Head of caudate nucleus (tissue), 42 donors: ENCODE results near the gene ERBB2.

ENCODE experiments used
- DNase-seq, 42 donors: peaks; one replicate each; pipeline versions ENCODE4 v3.0.0 to v3.0.0-alpha.2; 2020 to 2021; ENCODE audit warnings: mixed read lengths in 7 of 42
- intact Hi-C: fragments of 100-400 bp; cut with DNase I; formaldehyde crosslinking; loops from one replicate; pipeline ENCODE4 v1.15.0; 2022

The ERBB2 gene

DNA sequence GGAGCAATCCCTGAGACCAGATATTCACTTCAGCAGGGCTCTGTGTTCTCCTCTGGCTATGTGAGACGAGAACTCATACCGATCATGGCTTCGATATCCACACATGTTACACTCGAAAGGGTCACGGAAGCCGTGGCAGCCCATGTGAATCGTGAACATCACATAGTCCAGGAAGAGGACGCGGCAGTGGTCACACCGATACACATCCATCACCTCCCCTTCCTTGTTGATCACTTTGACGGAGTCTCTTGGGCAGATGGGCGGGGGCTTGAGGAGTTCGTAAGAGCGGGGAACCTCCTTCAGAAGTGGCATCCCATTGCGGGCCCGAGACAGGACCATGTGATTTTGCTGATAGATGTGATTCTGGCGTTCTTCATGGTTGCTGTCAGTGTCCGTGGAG is 65.9 kb downstream of the ERBB2 start:
- intact Hi-C loops: no loop called here
- peak in 1 of 42 donors; percentile 32 for DNase-seq

DNA sequence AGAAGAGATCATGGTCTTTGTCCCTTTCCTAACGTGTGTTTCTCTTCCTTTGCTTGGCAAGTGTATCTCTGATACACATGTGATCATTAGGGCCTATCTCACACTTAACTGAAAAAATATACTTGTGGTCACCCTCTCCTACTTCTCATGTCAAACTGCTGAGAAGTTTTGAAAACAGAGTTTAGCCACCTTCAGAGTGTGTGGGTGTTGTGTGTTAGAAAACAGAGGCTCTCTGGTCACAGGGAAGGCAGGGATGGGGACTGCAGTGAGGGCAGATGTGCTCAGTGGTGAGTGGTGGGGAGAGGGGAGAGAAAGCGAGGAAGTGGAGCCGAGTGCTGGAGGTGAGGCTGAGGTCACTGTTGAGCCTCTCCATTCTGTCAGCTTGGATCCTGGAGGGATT is 67.3 kb downstream of the ERBB2 start:
- DNase-seq: peak in 1 of 42 donors; percentile 12
- intact Hi-C loops: no loop called here

DNA sequence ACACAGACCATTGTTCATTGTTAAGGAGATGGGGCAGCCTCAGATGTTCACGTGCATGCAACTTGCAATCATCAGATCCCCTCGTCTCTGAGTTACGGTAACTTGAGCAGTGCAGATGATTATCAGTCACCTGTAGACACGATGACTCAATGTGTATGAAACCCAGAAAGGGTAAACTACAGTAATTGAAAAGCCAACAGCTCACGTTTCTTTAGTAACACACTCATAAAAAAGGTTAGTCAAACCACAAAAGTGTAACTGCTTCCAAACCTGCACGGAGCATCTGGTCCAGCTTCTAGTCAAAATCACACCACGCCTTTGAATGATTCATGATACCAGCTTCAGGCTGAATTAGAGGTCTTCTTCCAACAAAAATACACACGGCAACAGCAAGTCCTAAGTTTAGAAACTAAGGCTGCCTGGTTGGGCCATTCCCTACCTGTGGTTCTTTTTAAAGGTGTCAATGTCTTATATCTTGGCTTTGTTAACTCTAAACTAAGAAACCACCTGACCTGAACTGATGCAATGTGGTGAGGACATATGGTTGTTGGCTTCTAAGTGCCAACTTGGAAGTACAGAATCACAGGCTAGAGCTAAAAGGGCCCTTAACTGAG is 70.2 kb downstream of the ERBB2 start:
- intact Hi-C loops: no loop called here
- no peak for DNase-seq

DNA sequence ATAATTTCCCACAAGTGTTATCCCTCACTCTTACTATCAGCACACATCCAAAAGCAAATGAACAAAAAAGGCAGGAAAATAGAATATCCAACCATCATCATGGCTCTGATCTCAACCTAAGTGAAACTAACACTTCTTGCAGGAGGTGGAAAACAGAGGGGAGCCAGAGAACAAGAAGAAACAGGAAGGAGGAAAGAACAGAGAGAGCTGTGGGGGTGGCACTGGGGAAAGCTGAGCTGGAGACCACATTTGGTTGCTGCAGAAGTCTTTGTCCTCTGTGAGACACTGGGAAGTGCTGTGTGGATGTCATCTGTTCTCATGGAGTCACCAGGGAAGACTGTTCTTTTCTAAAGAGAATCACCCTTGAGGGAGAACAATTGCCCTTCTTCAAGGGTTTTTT is 72.6 kb downstream of the ERBB2 start:
- DNase-seq: no peak
- intact Hi-C loops: no loop called here

DNA sequence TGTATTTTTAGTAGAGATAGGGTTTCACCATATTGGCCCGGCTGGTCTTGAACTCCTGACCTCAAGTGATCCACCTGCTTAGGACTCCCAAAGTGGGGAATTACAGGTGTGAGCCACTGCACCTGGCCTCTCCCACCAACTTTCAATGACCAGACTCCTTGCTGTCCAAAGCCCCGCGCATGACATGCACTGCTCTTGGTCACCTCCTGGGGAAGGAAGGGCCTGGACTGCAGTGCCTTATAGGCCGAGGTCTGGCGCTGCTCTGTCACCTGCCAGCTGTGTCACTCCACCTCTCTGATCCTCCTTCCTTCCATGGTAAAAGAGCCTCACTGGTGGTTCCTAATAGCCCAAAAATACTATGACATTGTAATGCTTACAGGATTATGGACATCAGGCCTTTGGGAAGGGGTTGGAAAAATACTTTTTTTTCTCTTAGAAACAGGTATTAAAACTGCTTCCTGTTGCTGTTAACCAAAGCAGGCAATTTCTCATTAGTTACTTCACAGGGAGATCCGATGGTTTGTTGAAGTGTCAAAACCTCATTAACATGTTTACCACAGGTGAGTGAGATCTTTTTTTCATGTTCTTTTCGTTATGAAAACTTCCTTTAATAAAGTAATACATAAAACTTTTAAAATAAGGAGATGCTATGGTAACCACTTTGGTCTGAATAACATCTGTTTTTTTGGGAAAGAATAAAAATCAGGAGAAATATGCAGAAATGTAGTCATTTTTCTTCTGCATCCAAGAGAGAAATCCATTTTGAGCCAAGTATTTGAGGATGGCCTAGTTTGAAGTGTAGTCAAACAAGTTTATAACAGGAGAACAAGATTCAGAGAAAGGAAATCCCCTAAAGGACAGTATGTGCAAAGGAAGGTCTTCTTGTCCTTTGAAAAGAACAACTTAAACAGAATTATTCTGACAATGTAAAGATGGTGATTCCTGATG is 73.4 kb downstream of the ERBB2 start:
- intact Hi-C loops: no loop called here
- no peak for DNase-seq

DNA sequence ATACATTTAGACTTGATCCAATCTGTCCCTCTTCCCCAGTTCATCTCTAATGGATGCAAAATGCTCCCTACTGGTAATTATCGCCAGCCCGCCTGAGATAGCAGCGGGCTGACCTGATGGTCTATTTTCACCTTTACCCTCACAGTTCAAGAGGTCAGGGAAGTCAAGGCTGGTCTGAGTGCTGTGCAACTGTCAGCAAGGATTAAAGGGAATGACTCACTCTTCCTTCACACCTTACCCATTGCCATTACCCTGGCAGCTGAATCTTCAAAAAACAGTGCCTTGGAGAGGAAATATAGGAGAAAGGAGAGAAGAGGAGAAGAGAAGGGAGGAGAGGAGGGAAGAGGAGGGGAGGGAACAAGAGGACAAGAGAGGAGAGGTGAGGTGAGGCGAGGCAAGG is 74.2 kb downstream of the ERBB2 start:
- no peak for DNase-seq
- intact Hi-C loops: no loop called here

DNA sequence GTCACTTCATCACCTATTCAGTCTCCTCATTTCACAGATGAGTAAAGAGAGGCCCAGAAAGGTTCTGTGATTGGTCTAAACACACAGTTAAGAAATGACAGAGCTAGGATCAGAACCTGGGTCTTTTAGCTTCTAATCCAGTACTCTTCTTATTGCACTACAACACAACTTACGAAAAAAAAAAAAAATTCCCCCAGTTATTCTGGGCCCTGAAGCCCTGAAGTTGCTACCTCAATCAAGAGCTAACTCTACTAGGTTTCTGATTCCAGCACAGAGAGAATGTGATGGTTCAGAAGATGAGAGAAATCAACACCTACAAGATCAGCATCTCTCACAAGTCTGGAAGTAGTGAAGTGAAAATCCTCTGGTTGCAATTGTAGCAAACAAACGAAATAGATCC is 75.2 kb downstream of the ERBB2 start:
- intact Hi-C loops: no loop called here
- DNase-seq: no peak

DNA sequence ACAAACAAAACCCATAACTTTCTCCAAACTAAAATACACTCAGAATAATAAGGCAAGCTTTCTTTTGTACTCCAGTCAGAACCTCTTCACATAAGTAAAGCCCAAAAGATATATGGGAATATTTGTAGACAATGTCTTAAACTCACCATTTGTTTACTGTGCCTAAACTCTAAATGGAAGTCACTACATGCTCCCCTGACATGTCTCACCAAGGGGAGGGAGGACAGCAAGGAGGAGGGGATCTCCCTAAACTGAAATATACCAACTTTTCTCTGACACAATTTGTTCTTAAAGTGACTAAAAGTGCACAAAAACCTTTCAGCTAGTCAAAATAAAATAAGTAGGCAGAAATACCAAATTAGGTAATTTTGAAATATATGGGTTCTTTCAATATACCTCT is 76.4 kb downstream of the ERBB2 start:
- intact Hi-C loops: no loop called here
- DNase-seq: no peak

DNA sequence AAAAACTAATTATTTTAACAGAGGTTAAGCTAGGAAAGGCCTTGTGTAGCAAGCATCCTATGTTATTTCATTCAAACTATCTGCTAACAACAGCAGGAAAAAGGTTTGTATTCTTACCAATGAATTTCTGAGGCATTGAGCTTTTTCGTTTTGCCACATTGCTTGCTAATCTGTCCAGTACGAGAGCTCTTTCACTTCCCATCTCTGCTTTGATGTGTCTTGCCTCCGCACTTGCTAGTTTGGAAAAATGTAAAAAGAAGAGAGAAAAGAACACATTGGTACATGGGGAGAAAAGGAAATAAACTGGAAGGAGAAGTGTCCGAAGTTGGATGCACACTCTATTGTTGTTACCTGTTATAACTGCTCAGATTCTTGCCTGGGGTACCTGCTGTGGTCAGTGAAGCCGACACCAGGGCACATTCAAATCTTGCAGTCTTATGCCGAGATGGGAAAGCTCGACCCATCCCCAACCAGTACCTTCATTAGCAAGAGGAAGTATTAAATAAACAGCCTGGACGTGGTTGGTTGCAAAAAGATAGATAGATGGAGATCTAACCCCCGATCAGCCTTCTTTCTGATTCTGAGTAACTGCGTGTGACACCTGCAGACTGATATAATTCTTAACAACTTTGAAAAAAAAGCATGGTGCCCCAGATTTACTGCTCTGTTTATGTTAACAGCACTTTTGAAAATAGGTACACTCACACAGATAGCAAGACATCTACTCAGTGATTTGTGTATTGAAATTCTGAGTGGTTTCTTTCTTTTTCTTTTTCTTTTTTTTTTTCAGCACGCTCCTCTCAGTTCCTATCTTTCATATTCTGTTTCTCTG is 77.9 kb downstream of the ERBB2 start:
- DNase-seq: no peak

More for the DNA sequence above, 77.9 kb downstream of the ERBB2 start:
- intact Hi-C loops: no loop called here
